AML-193 (cell line): ENCODE data around the gene RAB8A.

Source experiments
- DNase-seq, 2 experiments: peaks; one replicate each; lab custom pipeline; 2025; lab: John Stamatoyannopoulos, UW

RAB8A gene

GRCh38 chr19:16180611-16181010 is 68.9 kb downstream of the RAB8A start:
- DNase-seq: no peak
